Neutrophil (primary cell): ENCODE data around the gene DOCK3.

Experiments
- H3K27ac ChIP-seq: fragments of 200-600 bp; sonication (generic); 2 replicates; pipeline ENCODE4 v1.5.1; 2016; ENCODE audit warnings: mild to moderate bottlenecking, moderate library complexity
- H3K27me3 ChIP-seq: fragments of 200-600 bp; sonication (generic); 2 replicates; pipeline ENCODE4 v1.6.0; 2016; ENCODE audit warnings: mild to moderate bottlenecking
- H3K36me3 ChIP-seq: fragments of 200-600 bp; sonication (generic); 2 replicates; pipeline ENCODE4 v1.5.1; 2017
- H3K4me1 ChIP-seq, 2 experiments: fragments of 200-600 bp in 1 of 2; sonication (generic) in 1 of 2; 1 replicate in 1 of 2; 2 replicates in 1 of 2; pipeline versions ENCODE4 v1.5.1 to v1.6.1; 2013 to 2016; ENCODE audit warnings: low read depth in 1 of 2, low read length in 1 of 2, mild to moderate bottlenecking in 1 of 2, moderate library complexity in 1 of 2; ENCODE audit not compliant: control insufficient read depth in 1 of 2, insufficient read depth in 1 of 2
- H3K4me3 ChIP-seq, 2 experiments: fragments of 200-600 bp in 1 of 2; sonication (generic) in 1 of 2; 1 replicate in 1 of 2; 2 replicates in 1 of 2; pipeline ENCODE4 v1.5.1; 2013 to 2016; ENCODE audit warnings: low read depth in 1 of 2, low read length in 1 of 2, mild to moderate bottlenecking in 1 of 2, moderate library complexity in 1 of 2
- H3K9me3 ChIP-seq: fragments of 200-600 bp; sonication (generic); 2 replicates; pipeline ENCODE4 v1.5.1; 2016
- CTCF ChIP-seq: fragments of 200-600 bp; sonication (generic); IDR thresholded peaks from 2 replicates; pipeline ENCODE4 v1.5.1; 2016; ENCODE audit warnings: antibody characterized with exemption

Gene DOCK3

GRCh38 chr3:51270559-51270958, 595.8 kb downstream of the DOCK3 start:
- H3K27me3 ChIP-seq: no peaks in the 10 kb centered on the region
- no peak for TF ChIP-seq CTCF

GRCh38 chr3:51271172-51271571, 596.4 kb downstream of the DOCK3 start:
- Histone ChIP-seq H3K4me3 (no peak overlapping the region), H3K9me3 (no peaks in the 10 kb centered on the region), H3K4me1 (no peaks in the 10 kb centered on the region), H3K27me3 (no peaks in the 10 kb centered on the region), H3K36me3 (no peaks in the 10 kb centered on the region), H3K27ac (no peak overlapping the region)
- no peak for TF ChIP-seq CTCF

More at GRCh38 chr3:51270559-51270958, 595.8 kb downstream of the DOCK3 start:
- no peak overlapping the region for H3K27ac ChIP-seq
- H3K9me3 ChIP-seq: no peaks in the 10 kb centered on the region
- H3K4me1 ChIP-seq: no peaks in the 10 kb centered on the region
- H3K4me3 ChIP-seq: no peak overlapping the region
- no peaks in the 10 kb centered on the region for H3K36me3 ChIP-seq

GRCh38 chr3:51274052-51274451, 599.3 kb downstream of the DOCK3 start:
- Histone ChIP-seq H3K4me3 (no peak overlapping the region), H3K27me3 (no peaks in the 10 kb centered on the region), H3K4me1 (no peaks in the 10 kb centered on the region), H3K9me3 (no peaks in the 10 kb centered on the region), H3K36me3 (no peaks in the 10 kb centered on the region), H3K27ac (no peak overlapping the region)
- no peak for TF ChIP-seq CTCF

GRCh38 chr3:51275111-51275805, 600.5 kb downstream of the DOCK3 start:
- Histone ChIP-seq H3K4me1 (no peaks in the 10 kb centered on the region), H3K9me3 (no peaks in the 10 kb centered on the region), H3K4me3 (no peak overlapping the region), H3K27me3 (no peaks in the 10 kb centered on the region), H3K36me3 (no peaks in the 10 kb centered on the region), H3K27ac (no peak overlapping the region)
- TF ChIP-seq CTCF: no peak

GRCh38 chr3:51276046-51276445, 601.3 kb downstream of the DOCK3 start:
- H3K36me3 ChIP-seq: no peaks in the 10 kb centered on the region
- H3K27me3 ChIP-seq: no peaks in the 10 kb centered on the region
- no peaks in the 10 kb centered on the region for H3K4me1 ChIP-seq
- no peak overlapping the region for H3K4me3 ChIP-seq
- no peak for TF ChIP-seq CTCF
- no peak overlapping the region for H3K27ac ChIP-seq
- H3K9me3 ChIP-seq: no peaks in the 10 kb centered on the region
